Renal cortex interstitium (tissue), 11 donors: Measurements from ENCODE around the gene SMC4. TPM values are rescaled to one million over a fixed set of nuclear protein-coding genes. Genes with fewer than 3 reads are reported as not detected.

Experiments used
- DNase-seq, 11 donors: peaks; one replicate each; pipeline ENCODE4 v3.0.0-alpha.2; 2013; ENCODE audit warnings: low read depth in 9 of 11, low spot score in 4 of 11; ENCODE audit errors: extremely low read depth in 1 of 11
- polyA plus RNA-seq, 3 donors: library from polyadenylated mRNA; unstranded; fragments of 120-200 nt; gene quantifications; one replicate each; pipeline ENCODE4 v1.2.1, GENCODE V29; 2013; ENCODE audit not compliant: insufficient read length in 3 of 3

The SMC4 gene
- polyA plus RNA-seq, 3 donors = 92.2 to 146 (median 101) TPM

GRCh38 chr3:160381470-160381869, 18.0 kb upstream of the SMC4 start:
- DNase-seq = no peak

- DNase-seq = no peak
Observed at GRCh38 chr3:160384639-160385318, 14.7 kb upstream of the SMC4 start.

- no peak for DNase-seq
Observed at GRCh38 chr3:160390565-160391138, 8.8 kb upstream of the SMC4 start.

GRCh38 chr3:160392798-160393197, 6.7 kb upstream of the SMC4 start:
- DNase-seq = no peak

GRCh38 chr3:160393346-160394008, 6.0 kb upstream of the SMC4 start:
- no peak for DNase-seq

- DNase-seq = no peak
Observed at GRCh38 chr3:160394009-160394392, 5.4 kb upstream of the SMC4 start.

- DNase-seq = no peak
Observed at GRCh38 chr3:160395297-160395696, 4.2 kb upstream of the SMC4 start.

GRCh38 chr3:160398820-160399124, 678 bp upstream of the SMC4 start:
- DNase-seq = no peak

- peak in 2 of 11 donors; percentile 22 to 31 for DNase-seq
Observed at GRCh38 chr3:160400030-160400701, 716 bp downstream of the SMC4 start.

GRCh38 chr3:160400702-160401150, 1.3 kb downstream of the SMC4 start:
- peak in 1 of 11 donors; percentile 7 for DNase-seq

- peak in 2 of 11 donors; percentile 35 to 45 for DNase-seq
Observed at GRCh38 chr3:160401291-160402095, 2.0 kb downstream of the SMC4 start.

- DNase-seq = peak in 1 of 11 donors; percentile 15
Observed at GRCh38 chr3:160402221-160403027, 3.0 kb downstream of the SMC4 start.

- DNase-seq = peak in 1 of 11 donors; percentile 7
Observed at GRCh38 chr3:160403028-160403545, 3.6 kb downstream of the SMC4 start.

GRCh38 chr3:160403796-160404470, 4.5 kb downstream of the SMC4 start:
- no peak for DNase-seq

GRCh38 chr3:160409812-160410610, 10.6 kb downstream of the SMC4 start:
- DNase-seq = no peak

GRCh38 chr3:160412477-160412876, 13.0 kb downstream of the SMC4 start:
- no peak for DNase-seq
